Stimulated activated CD8-positive, alpha-beta memory T cell treated with anti-CD3 and anti-CD28 coated beads, Interleukin-4, amount 100 ng/mL, for 4 hours (primary cell): ENCODE measurements around the gene EARS2.

Source experiments
- DNase-seq, 2 donors: peaks; one replicate each; pipeline ENCODE4 v3.0.0-alpha.2; 2020; ENCODE audit warnings: low read depth in 2 of 2, low spot score in 1 of 2

EARS2 gene

DNA sequence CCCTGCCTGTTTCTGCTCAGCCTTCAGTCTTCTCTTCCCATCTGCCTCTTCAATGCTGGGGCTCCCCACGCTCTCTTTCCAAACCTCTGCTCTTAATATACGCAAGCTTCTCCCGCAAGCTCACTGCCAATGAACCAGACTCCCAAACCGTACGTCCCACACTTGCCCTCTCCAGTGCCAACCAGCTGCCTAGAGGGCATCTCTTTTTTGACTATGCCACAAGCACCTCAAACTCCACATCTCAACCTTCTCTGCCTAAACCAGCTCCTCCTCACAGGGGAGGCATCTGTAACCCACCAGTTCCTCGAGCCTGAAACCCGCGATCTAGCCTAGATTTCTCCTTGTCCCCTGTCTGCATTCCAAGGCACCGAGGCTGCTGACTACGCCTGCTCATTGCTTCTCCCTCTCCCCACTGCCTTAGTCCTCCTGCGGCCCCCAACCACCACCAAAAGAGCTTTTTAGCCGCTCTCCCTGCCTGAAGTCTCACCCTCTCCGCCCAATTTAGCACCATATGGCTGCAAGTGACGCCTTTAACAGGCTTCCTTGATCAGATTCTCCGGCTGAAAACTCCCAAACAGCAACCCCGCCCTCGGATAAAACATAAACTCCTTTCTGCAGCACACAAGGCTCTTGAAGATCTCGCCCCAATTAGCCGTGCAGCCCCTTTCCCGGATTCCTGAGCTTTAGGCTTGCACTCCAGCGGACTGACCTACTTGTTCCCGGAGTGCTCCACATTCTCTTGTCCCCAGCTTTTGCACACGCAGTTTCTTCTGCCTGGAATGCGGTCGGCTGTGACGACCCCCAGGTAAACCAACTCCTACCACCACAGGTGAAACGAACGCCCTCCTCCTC lies 48.3 kb downstream of the EARS2 start:
- no peak for DNase-seq

DNA sequence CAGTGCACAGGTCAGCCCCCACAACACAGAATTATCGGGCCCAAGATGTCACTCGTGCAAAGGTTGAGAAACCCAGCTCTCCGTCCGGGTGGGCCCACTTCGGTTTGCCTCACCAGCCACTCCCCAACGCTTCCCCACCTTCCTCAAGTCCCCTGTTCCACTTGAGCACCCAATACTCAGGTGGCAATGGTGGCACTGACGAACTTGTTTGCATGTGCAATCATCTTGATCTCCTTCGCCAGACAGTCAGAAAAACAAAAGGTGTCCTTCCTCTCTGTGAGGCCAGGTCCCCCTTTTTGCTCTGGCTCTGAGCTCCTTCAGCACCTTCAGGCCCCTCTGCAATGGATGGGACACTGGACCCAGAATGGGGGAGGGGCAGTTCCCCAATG lies 50.5 kb downstream of the EARS2 start:
- DNase-seq, result no peak

DNA sequence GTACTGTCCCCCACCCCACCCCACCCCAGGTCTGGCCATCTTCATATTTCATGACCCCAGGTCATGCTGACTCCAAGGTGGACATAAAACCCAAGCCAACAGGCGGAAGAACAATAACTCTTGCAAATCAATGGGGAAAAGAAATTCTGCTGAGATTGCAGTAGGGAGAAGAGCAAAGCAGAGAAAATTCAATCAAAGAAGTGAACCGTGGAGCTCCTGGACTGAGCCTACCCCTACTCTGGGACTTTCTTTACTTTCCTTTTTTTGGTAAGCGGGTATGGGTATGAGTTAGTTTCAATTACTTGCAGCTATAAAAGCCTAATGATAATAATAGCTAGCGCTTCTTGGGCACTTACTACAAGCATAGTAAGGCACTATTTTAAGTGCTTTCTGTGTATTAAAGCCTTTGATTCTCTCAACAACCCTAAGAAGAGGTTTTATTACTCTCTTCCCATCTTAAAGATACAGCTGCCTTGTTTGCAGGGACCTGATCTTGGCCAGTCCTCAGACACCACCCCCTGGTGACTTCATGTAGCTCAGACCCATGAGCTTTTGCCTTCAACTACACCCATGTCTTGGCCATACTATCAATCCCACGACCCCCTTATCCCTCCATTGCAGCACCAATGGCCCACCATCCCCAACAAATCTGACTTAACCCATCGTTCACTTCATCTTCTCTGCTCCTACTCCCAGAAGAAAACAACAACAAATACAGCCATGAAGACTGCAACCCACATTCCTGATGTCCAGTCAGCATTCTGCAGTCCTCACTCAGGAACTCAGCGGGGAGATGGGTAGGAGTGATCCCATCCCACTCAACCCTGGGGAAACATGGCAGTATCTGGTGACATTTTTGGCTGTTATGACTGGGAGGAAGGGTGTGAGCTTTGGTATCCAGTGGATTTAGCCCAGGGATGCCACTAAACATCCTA lies 51.2 kb downstream of the EARS2 start:
- no peak for DNase-seq

DNA sequence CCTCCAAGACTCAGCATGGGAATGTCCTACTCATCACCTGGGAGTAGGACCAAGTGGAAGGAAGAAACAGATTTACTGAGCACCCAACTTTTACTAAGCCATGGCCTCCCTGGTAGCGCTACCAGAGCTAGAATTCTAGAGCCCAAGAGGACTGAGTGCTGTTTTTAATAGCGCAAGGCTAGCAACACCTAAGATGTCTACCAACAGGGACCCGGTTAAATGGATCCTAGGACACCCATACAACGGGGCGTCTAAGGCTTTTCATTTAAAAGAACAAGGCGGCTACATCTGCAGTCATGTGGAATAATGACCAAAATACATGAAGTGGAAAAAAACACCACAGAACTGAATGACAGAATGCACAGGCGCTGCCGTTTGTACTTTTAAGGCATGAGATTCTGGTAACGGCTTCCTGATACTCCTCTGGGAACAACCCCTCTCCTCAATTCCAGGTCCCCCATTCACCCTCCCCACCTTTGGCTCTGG lies 51.9 kb downstream of the EARS2 start:
- DNase-seq, result no peak

DNA sequence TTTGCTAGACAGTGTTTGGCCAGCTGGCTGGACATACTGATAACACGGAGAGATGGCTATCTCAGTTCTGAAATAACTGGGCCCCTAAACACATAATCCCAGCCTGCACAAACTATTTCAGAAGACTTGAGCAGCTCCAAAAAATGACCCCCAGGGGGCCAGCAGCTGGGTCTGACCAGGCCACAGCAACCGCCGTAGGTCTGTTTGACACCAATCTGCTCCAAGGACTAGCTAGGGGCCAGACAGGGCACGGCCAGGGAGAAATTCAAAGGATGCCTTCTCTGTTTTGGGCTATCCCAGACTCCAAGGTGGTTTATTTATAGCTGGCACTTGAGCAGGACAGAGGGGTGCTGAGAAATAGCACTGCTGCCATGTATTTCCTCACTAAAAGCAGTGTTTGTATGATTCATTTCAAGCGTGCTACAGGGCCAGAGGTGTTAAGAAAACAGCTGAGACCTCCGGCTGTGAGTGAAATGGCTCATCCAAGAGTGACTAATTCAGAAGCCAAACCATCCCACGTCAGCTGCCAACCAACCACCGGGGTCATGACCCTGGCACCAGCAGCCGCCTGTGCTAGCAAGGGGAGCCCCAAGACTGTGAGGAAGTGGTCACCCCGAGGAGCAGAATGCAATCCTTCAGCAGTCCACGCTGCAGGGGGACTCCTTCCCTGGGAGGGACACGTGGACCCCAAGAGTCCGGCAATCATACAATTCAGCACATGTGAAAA lies 52.5 kb downstream of the EARS2 start:
- DNase-seq, result peak; percentile 41 to 63

DNA sequence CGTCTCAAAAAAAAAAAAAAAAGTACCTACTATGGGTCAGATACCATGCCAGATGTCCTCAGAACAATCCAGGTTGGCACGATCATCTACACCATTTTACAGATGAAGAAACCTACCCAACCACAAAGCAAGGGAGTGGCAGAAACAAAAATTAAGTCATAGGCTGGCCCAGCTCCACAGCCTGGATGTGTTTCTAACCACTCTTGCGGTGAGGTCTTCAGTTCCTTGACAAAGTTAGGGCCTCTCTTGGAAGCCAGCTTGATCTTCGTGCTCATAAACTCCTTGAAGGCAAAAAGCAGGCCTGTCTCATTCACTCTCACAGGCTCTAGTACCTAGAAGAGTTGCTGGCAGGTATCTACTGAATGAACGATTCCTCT lies 53.1 kb downstream of the EARS2 start:
- DNase-seq, result no peak

DNA sequence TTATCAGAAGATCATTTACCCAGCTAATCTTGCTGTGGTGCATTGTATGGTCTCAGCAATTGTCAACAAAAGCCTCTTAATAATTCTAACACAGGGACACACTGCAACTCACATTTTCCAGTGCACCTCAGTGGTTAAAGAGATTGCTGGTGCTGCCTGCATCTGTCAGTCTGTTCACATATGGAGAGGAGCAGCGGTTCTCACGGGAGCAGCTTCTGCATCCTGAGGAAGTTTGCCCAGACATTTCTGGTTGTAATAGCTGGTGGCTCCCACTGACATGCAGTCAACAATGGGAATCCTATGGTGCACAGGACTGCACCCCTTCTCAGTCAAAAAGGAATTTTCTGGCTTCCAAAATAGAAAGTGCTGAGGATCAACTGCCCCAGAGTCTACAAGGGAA lies 54.7 kb downstream of the EARS2 start:
- no peak for DNase-seq

DNA sequence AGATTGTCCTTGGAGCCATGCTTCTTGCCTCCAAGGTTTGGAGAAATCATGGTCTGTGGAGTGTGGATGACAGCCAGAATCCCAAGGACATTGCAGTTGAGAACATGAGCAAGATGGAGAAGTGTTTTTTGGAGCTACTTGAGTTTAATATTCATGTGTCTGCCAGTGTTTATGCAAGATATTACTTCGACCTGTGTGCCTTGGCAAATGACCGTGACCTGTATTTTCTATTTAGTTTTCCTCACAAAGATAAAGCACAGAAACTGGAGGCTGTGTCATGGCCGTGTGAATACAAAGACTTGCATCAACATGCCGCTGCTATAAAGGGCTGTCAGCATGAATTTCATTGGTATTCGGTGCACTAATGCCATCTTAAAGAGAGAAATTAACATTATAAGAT lies 55.9 kb downstream of the EARS2 start:
- no peak for DNase-seq

DNA sequence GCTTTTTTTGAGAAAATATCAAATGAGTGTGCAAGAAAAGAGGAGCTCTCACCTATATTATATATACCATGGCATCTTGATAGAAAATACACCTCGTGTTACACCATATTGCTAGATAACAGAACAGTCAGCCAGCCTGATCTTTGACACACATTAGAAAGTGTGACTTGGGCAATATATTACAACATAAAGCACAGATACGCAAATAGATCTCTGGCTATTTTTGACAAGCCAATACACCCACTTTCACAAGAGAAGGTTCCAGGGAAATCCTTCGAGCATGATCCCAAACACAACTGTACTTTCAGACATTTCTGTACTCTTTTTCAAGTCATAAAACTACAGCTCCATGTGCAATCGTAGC lies 56.3 kb downstream of the EARS2 start:
- no peak for DNase-seq

DNA sequence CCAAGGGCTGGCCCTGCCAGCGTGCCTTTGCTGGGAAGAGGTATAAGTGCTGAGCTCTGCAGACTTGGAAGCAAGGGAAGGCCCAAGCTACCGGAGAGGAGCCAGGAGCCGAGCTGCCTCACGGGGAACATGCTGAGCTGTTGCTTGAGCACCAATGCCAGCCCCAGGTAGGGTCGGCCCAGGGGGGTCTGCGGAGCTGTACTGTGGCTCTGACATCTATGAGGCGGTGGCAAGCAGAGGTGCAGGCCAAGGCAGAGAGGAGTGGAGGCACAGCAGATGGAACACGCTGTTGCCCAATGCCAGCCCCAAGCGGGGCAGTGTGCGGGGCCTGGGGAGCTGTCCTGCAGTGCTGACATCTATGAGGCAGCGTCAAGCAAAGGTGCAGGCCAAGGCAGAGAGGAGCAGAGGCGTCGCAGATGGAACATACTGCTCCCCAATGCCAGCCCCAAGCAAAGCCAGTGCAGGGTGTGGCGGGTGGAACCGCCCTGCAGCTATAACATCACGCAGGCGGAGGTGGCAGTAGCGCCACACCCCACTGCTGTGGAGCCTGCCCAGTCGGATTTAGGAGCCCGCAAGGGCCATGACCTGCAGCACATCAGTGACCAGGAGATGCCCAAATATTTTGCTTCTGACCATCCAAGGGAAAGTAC lies 56.8 kb downstream of the EARS2 start:
- no peak for DNase-seq

DNA sequence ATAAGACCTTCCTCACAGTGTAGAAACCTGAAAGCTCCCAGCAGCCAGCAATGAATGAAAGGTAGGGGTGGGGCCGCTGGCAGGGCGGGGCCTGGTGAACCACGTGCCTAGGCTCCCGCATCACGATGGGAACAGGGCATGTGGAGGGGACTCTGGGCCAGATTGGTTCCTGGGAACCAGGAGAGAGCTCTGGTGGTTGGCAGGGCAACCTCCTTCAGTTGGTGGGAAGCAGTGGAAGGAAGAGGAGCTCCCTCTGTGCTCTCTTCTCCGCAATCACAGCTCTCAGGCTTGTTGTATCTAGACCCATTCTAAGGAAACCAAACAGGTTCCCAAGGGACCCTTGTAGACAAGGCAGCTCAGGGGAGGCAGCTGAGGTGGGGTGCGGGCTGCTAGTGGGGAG lies 57.3 kb downstream of the EARS2 start:
- DNase-seq, result no peak

DNA sequence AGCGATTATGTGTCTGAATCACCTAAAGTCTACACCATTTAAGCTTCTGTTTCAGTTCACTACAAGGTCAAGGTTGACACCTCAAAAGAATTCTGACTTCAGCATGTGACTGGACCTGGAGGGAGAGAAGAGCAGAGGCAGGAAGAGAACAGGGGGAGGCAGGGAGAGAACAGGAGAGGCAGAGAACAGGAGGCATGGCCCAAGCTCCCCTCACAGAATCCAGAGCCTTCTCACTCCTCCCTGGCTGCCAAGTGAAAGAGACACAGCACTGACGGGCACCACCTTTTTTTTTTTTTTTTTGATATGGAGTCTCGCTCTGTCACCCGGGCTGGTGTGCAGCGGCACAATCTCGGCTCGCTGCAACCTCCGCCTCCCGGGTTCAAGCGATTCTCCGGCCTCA lies 58.3 kb downstream of the EARS2 start:
- DNase-seq, result no peak

DNA sequence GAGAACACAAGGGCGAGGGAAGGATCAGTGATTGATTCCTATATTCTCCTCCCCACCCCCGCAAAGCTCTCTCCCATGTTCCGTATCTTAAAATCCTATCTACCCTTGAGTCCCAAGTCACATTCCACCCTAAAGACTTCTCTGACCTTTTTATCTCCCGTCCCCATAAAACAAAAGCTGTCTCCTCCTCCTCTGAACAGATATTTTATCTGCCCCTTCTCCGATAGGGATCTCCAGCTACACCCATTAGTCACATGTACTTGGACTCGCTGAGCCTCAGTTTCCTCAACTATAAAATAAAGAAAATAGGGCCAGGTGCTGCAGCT lies 59.6 kb downstream of the EARS2 start:
- no peak for DNase-seq

DNA sequence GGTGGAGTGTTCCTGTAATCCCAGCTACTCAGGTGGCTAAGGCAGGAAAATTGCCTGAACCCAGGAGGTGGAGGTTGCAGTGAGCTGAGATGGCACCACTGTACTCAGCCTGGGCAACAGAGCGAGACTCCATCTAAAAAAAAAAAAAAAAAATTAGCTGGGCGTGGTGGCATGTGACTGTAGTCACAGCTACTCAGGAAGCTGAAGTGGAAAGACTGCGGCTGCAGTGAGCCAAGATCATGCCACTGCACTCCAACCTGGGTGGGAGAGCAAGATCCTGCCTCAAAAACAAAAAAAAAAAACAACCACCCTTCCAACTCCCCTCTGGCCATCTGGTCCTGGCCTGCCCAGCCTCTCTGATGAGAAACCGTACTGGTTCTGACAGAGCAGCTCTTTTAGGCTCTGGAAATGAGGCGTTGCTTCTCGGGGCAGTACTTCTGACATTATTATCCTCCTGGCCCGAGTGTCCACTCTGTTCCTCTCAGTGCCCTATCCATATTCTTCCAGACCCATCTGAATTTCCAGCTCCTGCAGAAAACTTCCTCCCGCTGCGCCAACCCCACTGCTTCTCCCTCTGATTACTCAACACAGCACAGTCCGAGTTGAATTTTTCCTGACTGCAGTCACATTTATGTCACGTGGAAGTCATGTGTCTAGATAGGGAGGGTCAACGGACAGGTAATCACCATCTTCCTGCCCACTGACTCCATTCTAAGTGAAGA lies 60.2 kb downstream of the EARS2 start:
- no peak for DNase-seq

DNA sequence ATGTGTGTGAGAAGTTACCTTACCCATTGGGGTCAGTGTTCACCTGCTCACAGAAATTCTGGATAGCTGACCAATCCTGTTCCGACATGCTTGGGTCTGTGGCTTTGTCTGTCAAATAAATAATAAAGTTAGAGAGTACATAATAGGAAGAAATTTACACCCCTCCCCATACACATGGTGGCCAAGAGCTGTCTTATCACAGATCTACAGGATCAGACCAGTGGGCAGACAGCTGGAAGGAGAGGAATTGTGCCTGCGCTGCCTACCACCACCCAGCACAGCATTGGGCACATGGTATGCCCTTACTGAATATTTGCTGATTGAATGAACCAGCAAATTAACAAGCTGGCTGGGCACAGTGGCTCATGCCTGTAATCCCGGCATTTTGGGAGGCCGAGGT lies 61.5 kb downstream of the EARS2 start:
- no peak for DNase-seq

DNA sequence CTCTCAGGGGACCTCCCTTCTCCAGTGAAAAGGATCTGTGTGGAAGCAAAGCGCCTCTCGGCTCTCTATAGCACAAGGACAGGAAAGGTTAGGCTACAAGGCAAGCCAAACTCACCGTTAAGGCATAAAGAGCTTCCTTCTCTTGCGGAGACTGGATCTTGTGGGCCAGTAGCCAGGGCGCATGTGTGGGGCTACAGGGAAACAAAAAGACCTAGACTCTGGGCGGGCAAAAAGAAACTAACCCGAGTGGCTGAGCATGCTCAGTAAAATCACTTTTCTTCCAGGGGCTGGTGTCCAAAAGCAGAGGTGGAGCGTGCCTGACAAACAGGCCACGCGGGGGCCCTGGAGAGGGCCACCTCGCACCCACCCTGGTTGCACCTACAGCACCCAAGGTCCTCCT lies 63.0 kb downstream of the EARS2 start:
- no peak for DNase-seq

DNA sequence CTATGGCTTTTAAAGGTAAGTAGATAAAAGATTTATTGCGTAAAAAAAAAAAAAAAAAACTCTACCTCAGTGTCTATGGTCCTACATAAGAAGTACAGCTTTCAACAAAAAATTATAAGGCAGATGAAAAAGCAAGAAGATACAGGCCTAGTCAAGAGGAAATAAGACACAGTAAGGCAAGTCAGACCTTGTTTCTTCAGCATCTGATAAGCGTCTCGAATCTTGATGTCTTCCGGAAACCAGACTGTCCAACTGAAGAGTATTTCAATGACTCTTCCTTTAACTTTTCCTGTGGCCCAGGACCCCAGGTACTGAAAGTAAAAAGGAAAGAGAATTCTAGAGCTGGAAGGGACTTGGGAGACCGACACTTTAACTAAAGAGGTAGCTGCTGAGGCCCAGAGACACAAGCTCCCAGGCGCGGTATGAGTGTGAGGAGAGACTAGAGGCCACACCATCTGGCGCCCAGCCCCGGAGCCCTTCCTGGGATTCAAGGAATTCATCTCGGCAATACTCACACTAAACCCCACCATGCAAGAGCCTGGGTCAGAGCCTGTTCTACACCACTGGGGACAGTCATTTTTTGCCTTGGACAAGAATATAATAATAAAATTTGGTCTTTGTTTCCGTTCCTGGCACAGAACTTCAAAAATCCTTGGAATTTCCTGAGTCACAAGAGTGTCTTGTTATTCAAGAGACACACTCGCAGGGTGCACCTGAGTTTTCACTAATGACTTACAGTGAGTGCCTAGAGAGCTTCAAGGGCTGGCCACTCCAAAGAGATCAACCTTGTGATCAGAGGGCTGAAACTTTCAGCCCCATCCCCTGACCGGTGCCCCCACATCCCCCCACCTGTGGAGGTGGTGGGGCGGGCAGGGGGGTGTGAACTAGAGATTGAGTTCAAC lies 65.4 kb downstream of the EARS2 start:
- DNase-seq, result no peak

DNA sequence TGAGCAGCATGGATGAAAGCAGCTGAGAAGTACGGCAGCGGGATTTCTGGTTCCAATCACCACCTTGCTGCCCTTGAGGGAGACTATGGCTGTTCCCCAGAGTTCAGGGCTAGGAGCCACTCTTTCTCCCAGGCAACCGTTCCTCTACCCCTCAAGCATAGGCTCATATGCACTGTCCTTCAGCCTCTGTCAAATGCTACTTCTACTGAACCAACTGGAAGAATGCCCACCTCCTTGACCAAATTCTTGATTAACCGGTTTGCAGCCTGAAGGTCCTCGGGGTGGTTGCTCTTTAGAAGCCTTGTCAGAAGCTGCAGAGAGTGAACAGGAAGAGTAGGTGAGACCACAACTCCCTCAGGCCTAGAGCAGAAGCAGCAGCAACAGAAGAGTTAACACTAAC lies 70.7 kb downstream of the EARS2 start:
- no peak for DNase-seq

DNA sequence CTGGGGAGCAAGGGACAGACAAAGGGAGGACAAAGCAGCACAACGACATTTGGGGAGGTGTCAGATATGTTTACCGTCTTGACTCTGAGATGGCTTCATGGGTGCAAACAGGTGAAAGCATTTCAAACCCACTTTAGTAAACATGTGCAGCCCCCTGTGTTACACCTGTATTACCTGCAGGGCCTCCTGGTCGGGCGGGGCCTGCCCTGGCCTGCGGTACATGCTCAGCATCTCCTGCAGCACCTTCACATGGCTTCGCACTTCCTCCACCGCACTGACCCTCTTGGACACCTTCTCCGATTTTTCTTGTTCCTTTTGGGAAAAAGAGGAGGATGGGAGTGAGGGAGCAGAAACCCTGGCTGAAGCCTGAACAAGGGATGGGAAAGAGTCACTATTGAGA lies 71.3 kb downstream of the EARS2 start:
- no peak for DNase-seq

DNA sequence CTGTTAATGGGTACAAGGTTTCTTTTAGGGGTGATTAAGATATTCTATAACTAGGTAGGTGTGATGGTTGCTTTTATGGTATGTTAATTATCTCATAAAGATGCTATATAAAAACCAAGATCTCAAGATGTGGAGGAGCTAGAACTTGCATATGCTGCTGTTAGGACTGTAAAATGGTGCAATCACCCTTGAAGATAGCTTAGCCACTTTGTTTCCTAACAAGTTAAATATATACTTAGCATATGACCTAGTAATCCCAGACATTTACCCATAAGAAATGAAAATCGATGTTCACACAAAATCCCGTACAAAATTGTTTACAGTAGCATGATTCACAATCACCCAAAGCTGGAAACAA lies 71.9 kb downstream of the EARS2 start:
- no peak for DNase-seq
